H1 (cell line): Measurements from ENCODE around the gene ANGPTL8. TPM values are rescaled to one million over a fixed set of nuclear protein-coding genes. Genes with fewer than 3 reads are reported as not detected.

Experiments used
- GABPA ChIP-seq: IDR thresholded peaks from 2 replicates; pipeline ENCODE4 v1.6.1; 2011; ENCODE audit warnings: mild to moderate bottlenecking, low read length, moderate library complexity, borderline replicate concordance; ENCODE audit not compliant: insufficient read depth
- HDAC6 ChIP-seq: IDR thresholded peaks from one replicate; pipeline ENCODE4 v1.7.1; 2012; ENCODE audit warnings: low read depth, mild to moderate bottlenecking, inconsistent platforms, low read length, moderate library complexity
- KDM1A ChIP-seq: fragments of 200-600, 300-600 bp; sonication (generic); IDR thresholded peaks from 2 replicates; pipeline ENCODE4 v1.7.1; 2016; ENCODE audit warnings: mild to moderate bottlenecking, low read length, borderline replicate concordance
- MAX ChIP-seq: IDR thresholded peaks from 2 replicates; pipeline ENCODE4 v1.6.1; 2012; ENCODE audit warnings: inconsistent platforms
- SAP30 ChIP-seq: fragments of 300-600 bp; sonication (generic); IDR thresholded peaks from 2 replicates; pipeline ENCODE4 v1.7.1; 2012; ENCODE audit warnings: low read length, moderate library complexity, mild to moderate bottlenecking, inconsistent platforms; ENCODE audit not compliant: insufficient read depth, insufficient replicate concordance
- SP4 ChIP-seq: IDR thresholded peaks from 2 replicates; pipeline ENCODE4 v1.6.1; 2012; ENCODE audit warnings: low read length, inconsistent platforms
- TAF1 ChIP-seq: IDR thresholded peaks from 2 replicates; pipeline ENCODE4 v1.6.1; 2011; ENCODE audit warnings: mild to moderate bottlenecking, low read depth, low read length
- TCF12 ChIP-seq: IDR thresholded peaks from 2 replicates; pipeline ENCODE4 v1.6.1; 2011; ENCODE audit warnings: low read depth, mild to moderate bottlenecking, low read length
- TEAD4 ChIP-seq: IDR thresholded peaks from 2 replicates; pipeline ENCODE4 v1.6.1; 2012; ENCODE audit warnings: low read depth, low read length, inconsistent platforms, mixed read lengths
- polyA plus RNA-seq, 7 experiments: library from polyadenylated mRNA; depleted of rRNA in 3 of 7; stranded (reverse) in 5 of 7; unstranded in 2 of 7; fragments of >200 nt in 5 of 7; fragments of 200-250 nt in 2 of 7; gene quantifications; 1 replicate in 5 of 7; 2 replicates in 1 of 7; 4 replicates in 1 of 7; pipeline versions ENCODE4 v1.2.1 to v1.2.3, GENCODE V29; 2011 to 2013; ENCODE audit warnings: missing spikeins in 2 of 7, mixed read lengths in 2 of 7
- total RNA-seq: library from RNA; stranded (reverse); fragmentation: NEBNext Ultra II Directional; extraction: Animal tissue kit (Norgen Biotek cat#: 25700); gene quantifications from 2 replicates; pipeline ENCODE4 v1.2.1, GENCODE V29; 2021

Gene ANGPTL8
- total and polyA plus RNA-seq, 2 of the 8 experiments (the other 6 are each of a cell fraction or from before 2014, with no cell fraction given) = not detected

- TF ChIP-seq TAF1 (0 out of 2 replicates have a peak, but pooled peaks have one; percentile 27), GABPA (no peak), SP4 (no peak), HDAC6 (no peak), SAP30 (peak; percentile 29), KDM1A (peak; percentile 93), MAX (0 out of 2 replicates have a peak, but pooled peaks have one; percentile 22), TCF12 (no peak), TEAD4 (no peak)
These were observed 42.8 kb upstream of the ANGPTL8 start (continued) for GRCh38 chr19:11196406-11197287.
